HepG2 (cell line): ENCODE data around the gene ATRIP. TPM values are rescaled to one million over a fixed set of nuclear protein-coding genes. Genes with fewer than 3 reads are reported as not detected.
A peak's percentile ranks its signal among the peaks of the same experiment; 100 is the strongest.

ENCODE experiments used
- ARID5B ChIP-seq: IDR thresholded peaks from 2 replicates; pipeline ENCODE4 v1.4.0; 2020; ENCODE audit warnings: mild to moderate bottlenecking, missing genetic modification reagents
- CEBPB ChIP-seq: IDR thresholded peaks from 2 replicates; pipeline ENCODE4 v1.6.1; 2011; ENCODE audit warnings: low read depth, low read length, improper control_type of control experiment, borderline replicate concordance
- GFI1 ChIP-seq: sonication (generic); formaldehyde crosslinking; IDR thresholded peaks from 2 replicates; pipeline ENCODE4 v1.5.0; 2020; ENCODE audit warnings: missing genetic modification reagents, mild to moderate bottlenecking, borderline replicate concordance
- HNRNPK ChIP-seq: fragments of 200-400 bp; formaldehyde crosslinking; IDR thresholded peaks from 2 replicates; pipeline ENCODE4 v1.6.1; 2018; ENCODE audit warnings: low read length, low read depth, moderate library complexity, mild to moderate bottlenecking; ENCODE audit not compliant: poor library complexity, severe bottlenecking
- MIER3 ChIP-seq: IDR thresholded peaks from 2 replicates; pipeline ENCODE4 v1.6.1; 2016; ENCODE audit warnings: missing compliant biosample characterization, borderline replicate concordance
- NCOA2 ChIP-seq: sonication (generic); formaldehyde crosslinking; IDR thresholded peaks from 2 replicates; pipeline ENCODE4 v1.8.0; 2022; ENCODE audit warnings: inconsistent platforms
- NR2C2 ChIP-seq: sonication (generic); formaldehyde crosslinking; IDR thresholded peaks from 2 replicates; pipeline ENCODE4 v1.4.0; 2020; ENCODE audit warnings: missing genetic modification reagents, mild to moderate bottlenecking, moderate library complexity, borderline replicate concordance
- PATZ1 ChIP-seq: sonication (generic); formaldehyde crosslinking; IDR thresholded peaks from 2 replicates; pipeline ENCODE4 v1.4.0; 2020; ENCODE audit warnings: missing genetic modification reagents
- RARA ChIP-seq: IDR thresholded peaks from 2 replicates; pipeline ENCODE4 v1.6.1; 2016; ENCODE audit warnings: missing genetic modification reagents, missing compliant biosample characterization
- RXRA ChIP-seq: sonication (generic); formaldehyde crosslinking; IDR thresholded peaks from 2 replicates; pipeline ENCODE4 v1.5.1; 2020; ENCODE audit warnings: missing genetic modification reagents
- SAP130 ChIP-seq: IDR thresholded peaks from 2 replicates; pipeline ENCODE4 v1.6.1; 2016; ENCODE audit warnings: low read depth
- TFAP4 ChIP-seq: sonication (generic); IDR thresholded peaks from 2 replicates; pipeline ENCODE4 v1.6.1; 2016; ENCODE audit warnings: low read depth, borderline replicate concordance
- THAP11 ChIP-seq: IDR thresholded peaks from 2 replicates; pipeline ENCODE4 v1.6.1; 2016; ENCODE audit warnings: missing biosample characterization, missing genetic modification reagents
- YEATS2 ChIP-seq: sonication (generic); formaldehyde crosslinking; IDR thresholded peaks from 2 replicates; pipeline ENCODE4 v1.4.0; 2020; ENCODE audit warnings: missing genetic modification reagents, borderline replicate concordance
- ZBTB21 ChIP-seq: sonication (generic); formaldehyde crosslinking; IDR thresholded peaks from 2 replicates; pipeline ENCODE4 v1.4.0; 2020; ENCODE audit warnings: missing genetic modification reagents
- ZNF292 ChIP-seq: sonication (generic); formaldehyde crosslinking; IDR thresholded peaks from 2 replicates; pipeline ENCODE4 v1.8.1; 2022; ENCODE audit warnings: mild to moderate bottlenecking, low read depth, missing genetic modification reagents, borderline replicate concordance
- polyA plus RNA-seq, 8 experiments: library from polyadenylated mRNA; depleted of rRNA in 3 of 8; stranded (reverse) in 7 of 8; unstranded in 1 of 8; fragments of >200 nt; fragmentation: Illumina TruSeq in 4 of 8; extraction: Trizol in 4 of 8; gene quantifications; 2 replicates each; pipeline versions ENCODE4 v1.2.1 to v1.2.3, GENCODE V29; 2011 to 2016; ENCODE audit warnings: low read depth in 4 of 8, missing spikeins in 1 of 8, mixed read lengths in 1 of 8; ENCODE audit not compliant: insufficient read depth in 1 of 8
- total RNA-seq, 5 experiments: library from RNA; depleted of rRNA; stranded (reverse); fragments of >200 nt; fragmentation: Illumina TruSeq; extraction: Trizol; gene quantifications; 2 replicates each; pipeline ENCODE4 v1.2.3, GENCODE V29; 2016; ENCODE audit warnings: low read depth in 1 of 5

ATRIP gene
- total and polyA plus RNA-seq, 2 of the 13 experiments (the other 11 are each of a cell fraction or from before 2014, with no cell fraction given) = 5.1 to 12.5 TPM

GRCh38 chr3:48451270-48451669 lies 4.7 kb downstream of the ATRIP start (continued):
- TF ChIP-seq ZNF292 (CRISPR knock-in tag) (no peak), MIER3 (CRISPR knock-in tag) (peak; percentile 30; the same call in 1 of the 2 replicates), CEBPB (peak; percentile 23; the same call in 1 of the 2 replicates), NCOA2 (CRISPR knock-in tag) (peak; percentile 63; the same call in 1 of the 2 replicates), ARID5B (CRISPR knock-in tag) (peak; percentile 58; the same call in 1 of the 2 replicates), NR2C2 (CRISPR knock-in tag) (peak; percentile 45; the same call in 1 of the 2 replicates), YEATS2 (CRISPR knock-in tag) (no peak), PATZ1 (CRISPR knock-in tag) (0 out of 2 replicates have a peak, but pooled peaks have one; percentile 33), RXRA (0 out of 2 replicates have a peak, but pooled peaks have one; percentile 32), THAP11 (peak; percentile 29; the same call in 1 of the 2 replicates), TFAP4 (peak; percentile 68), ZBTB21 (no peak), RARA (CRISPR knock-in tag) (peak; percentile 59), GFI1 (0 out of 2 replicates have a peak, but pooled peaks have one; percentile 38), HNRNPK (no peak), SAP130 (CRISPR knock-in tag) (0 out of 2 replicates have a peak, but pooled peaks have one; percentile 10)
